Measurements from ENCODE around the gene CD2.

DNA sequence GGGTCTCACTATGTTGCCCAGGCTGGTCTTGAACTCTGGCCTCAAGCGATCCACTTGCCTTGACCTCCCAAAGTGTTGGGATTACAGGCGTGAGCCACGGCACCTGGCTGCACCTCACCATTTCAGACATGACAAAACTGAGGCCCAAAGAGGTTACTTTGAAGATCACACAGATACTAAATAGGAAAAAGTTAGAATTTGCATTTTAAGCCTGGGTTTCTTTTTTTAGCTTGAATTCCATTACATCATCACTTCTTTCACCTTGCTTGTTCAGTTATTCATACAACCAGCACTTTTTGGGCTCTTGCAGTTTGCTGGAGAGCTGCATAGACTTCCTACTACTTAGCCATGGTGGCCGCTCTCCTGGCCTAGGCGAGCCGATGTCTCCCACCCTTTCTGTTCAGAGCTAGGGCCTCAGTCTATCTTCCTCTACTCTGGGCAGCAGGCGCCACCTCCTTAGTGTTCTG is 16.3 kb upstream of the CD2 start:
- no peak for TF ChIP-seq TEAD4 (IDR thresholded peaks at IDR 0.05; ENCODE audit: low read depth, low read length)
- TF ChIP-seq SP1 (IDR thresholded peaks at IDR 0.05; ENCODE audit: low read depth, low read length), result no peak
- TF ChIP-seq EP300 (IDR thresholded peaks at IDR 0.05; ENCODE audit: borderline replicate concordance in 1 of 2, low read depth in 2 of 2, low read length in 2 of 2), result no peak
- TF ChIP-seq, protein P1, sequence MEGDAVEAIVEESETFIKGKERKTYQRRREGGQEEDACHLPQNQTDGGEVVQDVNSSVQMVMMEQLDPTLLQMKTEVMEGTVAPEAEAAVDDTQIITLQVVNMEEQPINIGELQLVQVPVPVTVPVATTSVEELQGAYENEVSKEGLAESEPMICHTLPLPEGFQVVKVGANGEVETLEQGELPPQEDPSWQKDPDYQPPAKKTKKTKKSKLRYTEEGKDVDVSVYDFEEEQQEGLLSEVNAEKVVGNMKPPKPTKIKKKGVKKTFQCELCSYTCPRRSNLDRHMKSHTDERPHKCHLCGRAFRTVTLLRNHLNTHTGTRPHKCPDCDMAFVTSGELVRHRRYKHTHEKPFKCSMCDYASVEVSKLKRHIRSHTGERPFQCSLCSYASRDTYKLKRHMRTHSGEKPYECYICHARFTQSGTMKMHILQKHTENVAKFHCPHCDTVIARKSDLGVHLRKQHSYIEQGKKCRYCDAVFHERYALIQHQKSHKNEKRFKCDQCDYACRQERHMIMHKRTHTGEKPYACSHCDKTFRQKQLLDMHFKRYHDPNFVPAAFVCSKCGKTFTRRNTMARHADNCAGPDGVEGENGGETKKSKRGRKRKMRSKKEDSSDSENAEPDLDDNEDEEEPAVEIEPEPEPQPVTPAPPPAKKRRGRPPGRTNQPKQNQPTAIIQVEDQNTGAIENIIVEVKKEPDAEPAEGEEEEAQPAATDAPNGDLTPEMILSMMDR (IDR thresholded peaks at IDR 0.05; ENCODE audit: control extremely low read depth in 1 of 3, insufficient read depth in 1 of 3, low read depth in 1 of 3, low read length in 3 of 3), result no peak
- no peak for TF ChIP-seq YY1 (IDR thresholded peaks at IDR 0.05; ENCODE audit: low read depth, low read length)
- TF ChIP-seq POLR2AphosphoS5 (IDR thresholded peaks at IDR 0.05; ENCODE audit: low read depth, low read length), result no peak
- TF ChIP-seq, protein P2, sequence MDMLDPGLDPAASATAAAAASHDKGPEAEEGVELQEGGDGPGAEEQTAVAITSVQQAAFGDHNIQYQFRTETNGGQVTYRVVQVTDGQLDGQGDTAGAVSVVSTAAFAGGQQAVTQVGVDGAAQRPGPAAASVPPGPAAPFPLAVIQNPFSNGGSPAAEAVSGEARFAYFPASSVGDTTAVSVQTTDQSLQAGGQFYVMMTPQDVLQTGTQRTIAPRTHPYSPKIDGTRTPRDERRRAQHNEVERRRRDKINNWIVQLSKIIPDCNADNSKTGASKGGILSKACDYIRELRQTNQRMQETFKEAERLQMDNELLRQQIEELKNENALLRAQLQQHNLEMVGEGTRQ (IDR thresholded peaks at IDR 0.05; ENCODE audit: low read length), result no peak
- TF ChIP-seq SP2 (IDR thresholded peaks at IDR 0.05; ENCODE audit: low read length), result no peak
- TF ChIP-seq RAD21 (IDR thresholded peaks at IDR 0.05 in 1 of 2, conservative IDR thresholded peaks at IDR 0.05 in 1 of 2; ENCODE audit: low read depth in 2 of 2, low read length in 2 of 2), result no peak
- TF ChIP-seq POLR2A (IDR thresholded peaks at IDR 0.05; ENCODE audit: control extremely low read depth in 1 of 2, low read depth in 2 of 2, low read length in 2 of 2), result no peak
- no peak for TF ChIP-seq JUN (IDR thresholded peaks at IDR 0.05; ENCODE audit: low read depth, low read length)
- no peak for TF ChIP-seq EZH2 (IDR thresholded peaks at IDR 0.05; ENCODE audit: low read depth, low read length, severe bottlenecking)
- TF ChIP-seq NRF1 (IDR thresholded peaks at IDR 0.05; ENCODE audit: low read depth, low read length), result no peak

All from H1 (cell line).